ENCODE measurements around the gene CUL3. TPM values are rescaled to one million over a fixed set of nuclear protein-coding genes. Genes with fewer than 3 reads are reported as not detected.

The CUL3 gene
- total and polyA plus RNA-seq, 2 of the 13 experiments (the other 11 are each of a cell fraction or from before 2014, with no cell fraction given) = 33.2 to 62.3 TPM

Other genes with a start within 250 kb of the CUL3 start
- gene FAM124B, start 183.3 kb downstream of the CUL3 start, total RNA-seq (2016; rRNA removed; fragmentation: Illumina TruSeq; extraction: Trizol) = not detected in 2 replicates
- not detected in 2 replicates for gene FAM124B, start 183.3 kb downstream of the CUL3 start, polyA plus RNA-seq (2011; rRNA removed)
- not detected in 2 replicates for gene CCDC195, start 131.0 kb upstream of the CUL3 start, total RNA-seq (2016; rRNA removed; fragmentation: Illumina TruSeq; extraction: Trizol)
- not detected in 2 replicates for gene CCDC195, start 131.0 kb upstream of the CUL3 start, polyA plus RNA-seq (2011; rRNA removed)